Measurements from ENCODE around the gene CEP63. TPM values are rescaled to one million over a fixed set of nuclear protein-coding genes. Genes with fewer than 3 reads are reported as not detected.

The CEP63 gene
- total RNA-seq, 2 donors from 2014 or later = 19.2 to 30.0 TPM

GRCh38 chr3:134619884-134620445 lies 134.1 kb downstream of the CEP63 start:
- DNase-seq = no peak
- H3K27me3 ChIP-seq = no peaks in the 10 kb centered on the region
- WGBS, 2 donors = 81 to 89% methylated on average over 7 to 8 of the region's 8 CpGs

GRCh38 chr3:134620476-134621115 lies 134.7 kb downstream of the CEP63 start:
- WGBS, 2 donors = 72 to 82% methylated on average over 4 to 5 of the region's 5 CpGs
- Histone ChIP-seq H3K4me1 (no peaks in the 10 kb centered on the region), H3K36me3 (replicated peaks in 1 of 2; ENCODE audit: insufficient read depth in 1 of 2, low read depth in 2 of 2) (no peaks in the 10 kb centered on the region), H3K4me3 (no peak overlapping the region), H3K9me3 (no peaks in the 10 kb centered on the region), H3K27ac (no peak overlapping the region), H3K27me3 (no peaks in the 10 kb centered on the region)
- ATAC-seq = no peak
- TF ChIP-seq POLR2A (IDR thresholded peaks at IDR 0.05) = no peak
- TF ChIP-seq, protein P1, sequence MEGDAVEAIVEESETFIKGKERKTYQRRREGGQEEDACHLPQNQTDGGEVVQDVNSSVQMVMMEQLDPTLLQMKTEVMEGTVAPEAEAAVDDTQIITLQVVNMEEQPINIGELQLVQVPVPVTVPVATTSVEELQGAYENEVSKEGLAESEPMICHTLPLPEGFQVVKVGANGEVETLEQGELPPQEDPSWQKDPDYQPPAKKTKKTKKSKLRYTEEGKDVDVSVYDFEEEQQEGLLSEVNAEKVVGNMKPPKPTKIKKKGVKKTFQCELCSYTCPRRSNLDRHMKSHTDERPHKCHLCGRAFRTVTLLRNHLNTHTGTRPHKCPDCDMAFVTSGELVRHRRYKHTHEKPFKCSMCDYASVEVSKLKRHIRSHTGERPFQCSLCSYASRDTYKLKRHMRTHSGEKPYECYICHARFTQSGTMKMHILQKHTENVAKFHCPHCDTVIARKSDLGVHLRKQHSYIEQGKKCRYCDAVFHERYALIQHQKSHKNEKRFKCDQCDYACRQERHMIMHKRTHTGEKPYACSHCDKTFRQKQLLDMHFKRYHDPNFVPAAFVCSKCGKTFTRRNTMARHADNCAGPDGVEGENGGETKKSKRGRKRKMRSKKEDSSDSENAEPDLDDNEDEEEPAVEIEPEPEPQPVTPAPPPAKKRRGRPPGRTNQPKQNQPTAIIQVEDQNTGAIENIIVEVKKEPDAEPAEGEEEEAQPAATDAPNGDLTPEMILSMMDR (IDR thresholded peaks at IDR 0.05) = no peak
- intact Hi-C loops (cut with DNase I) = no loop called here
- no peak for DNase-seq

More at GRCh38 chr3:134619884-134620445, 134.1 kb downstream of the CEP63 start:
- no peaks in the 10 kb centered on the region for H3K9me3 ChIP-seq
- intact Hi-C loops (cut with DNase I) = no loop called here
- H3K27ac ChIP-seq = no peak overlapping the region
- no peak overlapping the region for H3K4me3 ChIP-seq
- TF ChIP-seq POLR2A (IDR thresholded peaks at IDR 0.05) = no peak
- TF ChIP-seq, protein P1 (IDR thresholded peaks at IDR 0.05) = no peak
- no peaks in the 10 kb centered on the region for H3K4me1 ChIP-seq
- no peak for ATAC-seq
- H3K36me3 ChIP-seq (replicated peaks in 1 of 2; ENCODE audit: insufficient read depth in 1 of 2, low read depth in 2 of 2) = no peaks in the 10 kb centered on the region

DNA sequence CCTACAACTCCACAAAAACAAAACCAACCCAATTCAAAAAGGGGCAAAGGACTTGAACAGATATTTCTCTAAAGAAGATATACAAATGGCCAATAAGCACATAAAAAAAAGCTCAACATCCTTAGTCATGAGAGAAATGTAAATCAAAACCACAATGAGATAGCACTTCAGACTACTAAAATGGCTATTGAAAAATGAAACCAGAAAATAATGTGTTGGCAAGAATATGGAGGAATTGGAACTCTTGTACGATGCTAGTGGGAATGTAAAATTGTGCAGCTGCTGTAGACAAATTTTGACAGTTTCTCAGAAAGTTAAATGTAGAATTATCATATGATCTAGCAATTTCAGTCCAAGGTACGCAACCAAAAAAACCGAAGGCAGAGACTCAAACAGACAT lies 136.0 kb downstream of the CEP63 start:
- no peak overlapping the region for H3K27ac ChIP-seq
- WGBS, 2 donors = 71 to 88% methylated on average over 3 of the region's 3 CpGs
- ATAC-seq = no peak
- TF ChIP-seq, protein P1 (IDR thresholded peaks at IDR 0.05) = no peak
- TF ChIP-seq POLR2A (IDR thresholded peaks at IDR 0.05) = no peak
- DNase-seq = no peak
- H3K4me1 ChIP-seq = no peaks in the 10 kb centered on the region
- H3K27me3 ChIP-seq = no peaks in the 10 kb centered on the region
- no peaks in the 10 kb centered on the region for H3K36me3 ChIP-seq (replicated peaks in 1 of 2; ENCODE audit: insufficient read depth in 1 of 2, low read depth in 2 of 2)
- H3K4me3 ChIP-seq = no peak overlapping the region
- no peaks in the 10 kb centered on the region for H3K9me3 ChIP-seq
- intact Hi-C loops (cut with DNase I) = no loop called here

- TF ChIP-seq, protein P1 (IDR thresholded peaks at IDR 0.05) = no peak
- no peak for TF ChIP-seq POLR2A (IDR thresholded peaks at IDR 0.05)
- Histone ChIP-seq H3K4me1 (no peaks in the 10 kb centered on the region), H3K9me3 (no peaks in the 10 kb centered on the region), H3K27ac (no peak overlapping the region), H3K36me3 (replicated peaks in 1 of 2; ENCODE audit: insufficient read depth in 1 of 2, low read depth in 2 of 2) (no peaks in the 10 kb centered on the region), H3K27me3 (no peaks in the 10 kb centered on the region), H3K4me3 (no peak overlapping the region)
- WGBS, 2 donors = 74 to 83% methylated on average over 5 of the region's 5 CpGs
- DNase-seq (no peak), ATAC-seq (no peak)
- intact Hi-C loops (cut with DNase I) = no loop called here
Measured at GRCh38 chr3:134622806-134623365, 137.0 kb downstream of the CEP63 start.

All from body of pancreas (tissue), 4 donors.